ENCODE measurements around the gene COMMD9. TPM values are rescaled to one million over a fixed set of nuclear protein-coding genes. Genes with fewer than 3 reads are reported as not detected.

COMMD9 gene
- total RNA-seq, 1 donor from 2014 or later = 22.6 TPM

DNA sequence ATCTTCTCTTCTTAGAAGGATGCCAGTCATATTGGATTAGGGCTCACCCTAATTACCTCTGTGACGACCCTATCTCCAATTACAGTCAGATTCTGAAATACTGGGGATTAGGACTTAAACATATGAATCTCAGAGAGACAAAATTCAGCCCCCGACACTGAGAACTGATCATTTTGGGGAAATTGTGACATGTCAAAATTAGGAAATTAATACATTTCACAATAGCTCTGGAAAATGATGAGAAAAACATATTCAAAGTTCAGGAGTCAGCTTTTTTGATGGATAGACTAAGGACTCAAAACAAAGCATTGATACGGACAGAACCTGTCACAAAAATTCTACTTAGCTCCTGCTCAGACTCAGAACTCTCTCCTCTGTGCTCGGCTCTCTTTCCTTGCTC is 40.8 kb downstream of the COMMD9 start:
- Histone ChIP-seq H3K36me3 (no peaks in the 10 kb centered on the region), H3K9me3 (no peaks in the 10 kb centered on the region), H3K4me3 (no peak overlapping the region), H3K27me3 (no peaks in the 10 kb centered on the region), H3K4me1 (no peaks in the 10 kb centered on the region), H3K27ac (no peak overlapping the region)
- intact Hi-C loops (cut with DNase I) = no loop called here
- no peak for DNase-seq (ENCODE audit: extremely low spot score in 2 of 2)
- TF ChIP-seq, protein P1, sequence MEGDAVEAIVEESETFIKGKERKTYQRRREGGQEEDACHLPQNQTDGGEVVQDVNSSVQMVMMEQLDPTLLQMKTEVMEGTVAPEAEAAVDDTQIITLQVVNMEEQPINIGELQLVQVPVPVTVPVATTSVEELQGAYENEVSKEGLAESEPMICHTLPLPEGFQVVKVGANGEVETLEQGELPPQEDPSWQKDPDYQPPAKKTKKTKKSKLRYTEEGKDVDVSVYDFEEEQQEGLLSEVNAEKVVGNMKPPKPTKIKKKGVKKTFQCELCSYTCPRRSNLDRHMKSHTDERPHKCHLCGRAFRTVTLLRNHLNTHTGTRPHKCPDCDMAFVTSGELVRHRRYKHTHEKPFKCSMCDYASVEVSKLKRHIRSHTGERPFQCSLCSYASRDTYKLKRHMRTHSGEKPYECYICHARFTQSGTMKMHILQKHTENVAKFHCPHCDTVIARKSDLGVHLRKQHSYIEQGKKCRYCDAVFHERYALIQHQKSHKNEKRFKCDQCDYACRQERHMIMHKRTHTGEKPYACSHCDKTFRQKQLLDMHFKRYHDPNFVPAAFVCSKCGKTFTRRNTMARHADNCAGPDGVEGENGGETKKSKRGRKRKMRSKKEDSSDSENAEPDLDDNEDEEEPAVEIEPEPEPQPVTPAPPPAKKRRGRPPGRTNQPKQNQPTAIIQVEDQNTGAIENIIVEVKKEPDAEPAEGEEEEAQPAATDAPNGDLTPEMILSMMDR (IDR thresholded peaks at IDR 0.05) = no peak
- TF ChIP-seq POLR2AphosphoS5 (IDR thresholded peaks at IDR 0.05; ENCODE audit: insufficient read depth in 1 of 2, low read depth in 1 of 2) (no peak), POLR2A (IDR thresholded peaks at IDR 0.05) (no peak)

DNA sequence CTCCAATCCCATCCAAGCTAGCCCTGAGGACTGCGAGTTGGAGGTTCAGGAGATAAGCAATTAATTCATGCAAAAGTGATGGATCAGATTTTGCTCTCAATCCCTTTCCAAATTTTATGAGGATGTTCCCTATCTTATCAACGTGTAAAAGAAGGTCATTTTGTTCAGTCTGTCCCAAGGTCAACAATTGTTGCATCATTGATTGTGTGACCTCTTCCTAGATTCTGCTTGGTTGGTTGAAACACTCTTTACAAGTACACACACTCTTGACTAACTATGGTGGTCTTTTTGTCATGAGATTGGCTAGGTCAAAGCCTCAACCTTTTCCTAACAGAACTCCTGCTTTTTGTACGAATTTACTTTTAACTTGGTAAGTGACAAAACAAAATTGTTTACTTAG is 41.7 kb downstream of the COMMD9 start:
- no peak for DNase-seq (ENCODE audit: extremely low spot score in 2 of 2)
- no peaks in the 10 kb centered on the region for H3K27me3 ChIP-seq
- intact Hi-C loops (cut with DNase I) = no loop called here

DNA sequence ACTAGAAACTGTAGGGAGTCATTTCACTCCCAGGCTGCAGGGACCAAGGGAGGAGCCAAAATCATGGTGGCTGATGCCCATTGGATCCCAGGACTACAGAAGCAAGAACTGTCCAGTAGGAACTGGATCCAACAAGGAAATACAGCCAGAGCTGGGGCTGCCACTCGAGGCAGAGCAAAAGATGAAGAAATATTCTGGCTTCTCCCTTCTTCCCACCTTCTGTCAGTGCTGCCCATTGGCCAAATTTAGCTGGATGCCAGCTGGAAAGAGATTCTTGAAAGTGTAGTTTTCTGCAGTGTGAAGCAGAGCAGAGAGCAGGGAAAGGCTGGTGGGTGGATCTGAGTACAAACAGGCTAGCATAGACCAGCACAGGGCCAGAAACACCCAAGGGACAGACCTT is 45.6 kb downstream of the COMMD9 start:
- intact Hi-C loops (cut with DNase I) = no loop called here
- Histone ChIP-seq H3K36me3 (no peaks in the 10 kb centered on the region), H3K9me3 (no peaks in the 10 kb centered on the region), H3K27ac (no peak overlapping the region), H3K4me1 (no peaks in the 10 kb centered on the region), H3K27me3 (no peaks in the 10 kb centered on the region), H3K4me3 (no peak overlapping the region)
- DNase-seq (ENCODE audit: extremely low spot score in 2 of 2) = no peak
- no peak for TF ChIP-seq POLR2AphosphoS5 (IDR thresholded peaks at IDR 0.05; ENCODE audit: insufficient read depth in 1 of 2, low read depth in 1 of 2)
- TF ChIP-seq POLR2A (IDR thresholded peaks at IDR 0.05) = no peak
- TF ChIP-seq, protein P1 (IDR thresholded peaks at IDR 0.05) = no peak

More for the DNA sequence above, 41.7 kb downstream of the COMMD9 start:
- Histone ChIP-seq H3K4me3 (no peak overlapping the region), H3K36me3 (no peaks in the 10 kb centered on the region), H3K9me3 (no peaks in the 10 kb centered on the region), H3K27ac (no peak overlapping the region), H3K4me1 (no peaks in the 10 kb centered on the region)
- TF ChIP-seq POLR2AphosphoS5 (IDR thresholded peaks at IDR 0.05; ENCODE audit: insufficient read depth in 1 of 2, low read depth in 1 of 2) (no peak), POLR2A (IDR thresholded peaks at IDR 0.05) (no peak)
- TF ChIP-seq, protein P1 (IDR thresholded peaks at IDR 0.05) = no peak

DNA sequence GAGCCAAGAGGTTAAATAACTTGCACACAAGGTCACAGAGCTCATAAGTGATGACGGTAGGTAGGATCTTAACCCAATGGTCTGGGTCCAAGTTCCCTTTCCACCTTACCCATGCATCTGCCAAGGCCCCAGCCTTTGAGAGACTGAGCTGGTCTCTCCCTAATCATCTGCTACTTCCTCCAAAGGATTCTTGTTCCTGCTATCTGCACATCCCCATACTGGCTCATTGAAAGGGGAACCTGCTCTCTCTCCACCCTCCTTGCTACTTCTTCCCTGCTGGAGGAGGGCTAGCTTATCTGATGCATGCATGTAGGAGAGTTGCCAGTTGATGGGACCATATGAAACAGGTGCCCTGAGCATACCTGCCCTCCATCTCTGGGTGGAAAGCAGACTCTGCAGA is 47.7 kb downstream of the COMMD9 start:
- no peak for DNase-seq (ENCODE audit: extremely low spot score in 2 of 2)
- TF ChIP-seq, protein P1 (IDR thresholded peaks at IDR 0.05) = no peak
- no peak for TF ChIP-seq POLR2A (IDR thresholded peaks at IDR 0.05)
- TF ChIP-seq POLR2AphosphoS5 (IDR thresholded peaks at IDR 0.05; ENCODE audit: insufficient read depth in 1 of 2, low read depth in 1 of 2) = no peak
- intact Hi-C loops (cut with DNase I) = no loop called here
- Histone ChIP-seq H3K9me3 (no peaks in the 10 kb centered on the region), H3K4me1 (no peaks in the 10 kb centered on the region), H3K36me3 (no peaks in the 10 kb centered on the region), H3K27ac (no peak overlapping the region), H3K4me3 (no peak overlapping the region), H3K27me3 (no peaks in the 10 kb centered on the region)

DNA sequence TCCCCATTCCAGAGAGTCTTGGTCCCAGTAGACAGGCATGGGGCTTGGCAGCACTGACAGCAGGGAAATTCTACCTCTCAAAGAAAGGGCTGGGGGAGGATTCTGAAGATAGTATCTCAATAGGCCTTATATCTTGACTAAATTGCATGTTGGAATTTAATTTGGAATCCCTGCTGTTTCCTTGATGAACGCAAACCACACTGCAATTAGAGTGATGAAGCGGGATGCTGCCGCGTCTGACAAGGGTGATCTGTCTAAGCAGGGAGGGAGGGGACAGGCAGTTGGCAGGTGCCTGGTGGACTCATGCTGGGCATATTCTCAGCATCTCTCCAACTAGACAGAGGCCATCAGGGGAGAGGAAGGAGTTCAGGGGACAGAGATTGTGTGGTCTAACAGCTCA is 48.4 kb downstream of the COMMD9 start:
- Histone ChIP-seq H3K9me3 (no peaks in the 10 kb centered on the region), H3K27me3 (no peaks in the 10 kb centered on the region), H3K4me1 (no peaks in the 10 kb centered on the region), H3K27ac (no peak overlapping the region), H3K36me3 (no peaks in the 10 kb centered on the region), H3K4me3 (no peak overlapping the region)
- intact Hi-C loops (cut with DNase I) = no loop called here
- no peak for DNase-seq (ENCODE audit: extremely low spot score in 2 of 2)
- TF ChIP-seq POLR2A (IDR thresholded peaks at IDR 0.05) (no peak), POLR2AphosphoS5 (IDR thresholded peaks at IDR 0.05; ENCODE audit: insufficient read depth in 1 of 2, low read depth in 1 of 2) (no peak)
- TF ChIP-seq, protein P1 (IDR thresholded peaks at IDR 0.05) = no peak
